ENCODE data around the gene CLASP1.

- TF ChIP-seq, protein P1, sequence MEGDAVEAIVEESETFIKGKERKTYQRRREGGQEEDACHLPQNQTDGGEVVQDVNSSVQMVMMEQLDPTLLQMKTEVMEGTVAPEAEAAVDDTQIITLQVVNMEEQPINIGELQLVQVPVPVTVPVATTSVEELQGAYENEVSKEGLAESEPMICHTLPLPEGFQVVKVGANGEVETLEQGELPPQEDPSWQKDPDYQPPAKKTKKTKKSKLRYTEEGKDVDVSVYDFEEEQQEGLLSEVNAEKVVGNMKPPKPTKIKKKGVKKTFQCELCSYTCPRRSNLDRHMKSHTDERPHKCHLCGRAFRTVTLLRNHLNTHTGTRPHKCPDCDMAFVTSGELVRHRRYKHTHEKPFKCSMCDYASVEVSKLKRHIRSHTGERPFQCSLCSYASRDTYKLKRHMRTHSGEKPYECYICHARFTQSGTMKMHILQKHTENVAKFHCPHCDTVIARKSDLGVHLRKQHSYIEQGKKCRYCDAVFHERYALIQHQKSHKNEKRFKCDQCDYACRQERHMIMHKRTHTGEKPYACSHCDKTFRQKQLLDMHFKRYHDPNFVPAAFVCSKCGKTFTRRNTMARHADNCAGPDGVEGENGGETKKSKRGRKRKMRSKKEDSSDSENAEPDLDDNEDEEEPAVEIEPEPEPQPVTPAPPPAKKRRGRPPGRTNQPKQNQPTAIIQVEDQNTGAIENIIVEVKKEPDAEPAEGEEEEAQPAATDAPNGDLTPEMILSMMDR (IDR thresholded peaks at IDR 0.05; ENCODE audit: poor library complexity), result no peak
- no peak for TF ChIP-seq EZH2 (IDR thresholded peaks at IDR 0.05; ENCODE audit: borderline replicate concordance)
These were observed 21.7 kb downstream of the CLASP1 start for GRCh38 chr2:121627525-121628050.

Data from hepatocyte (in vitro differentiated cells).